Measurements from ENCODE around the gene SATB2.

Gene SATB2

GRCh38 chr2:199366406-199366805 is 91.3 kb downstream of the SATB2 start:
- no peak overlapping the region for H3K27ac ChIP-seq
- no peak for TF ChIP-seq CTCF (conservative IDR thresholded peaks at IDR 0.05)

- H3K27ac ChIP-seq, result no peak overlapping the region
- TF ChIP-seq CTCF (conservative IDR thresholded peaks at IDR 0.05), result no peak
Measured at GRCh38 chr2:199364153-199364552, 93.6 kb downstream of the SATB2 start.

- TF ChIP-seq CTCF (conservative IDR thresholded peaks at IDR 0.05), result no peak
- no peak overlapping the region for H3K27ac ChIP-seq
Measured at GRCh38 chr2:199356412-199356811, 101.3 kb downstream of the SATB2 start.

- H3K27ac ChIP-seq, result no peak overlapping the region
- TF ChIP-seq CTCF (conservative IDR thresholded peaks at IDR 0.05), result no peak
Measured at GRCh38 chr2:199348871-199349270, 108.9 kb downstream of the SATB2 start.

- TF ChIP-seq CTCF (conservative IDR thresholded peaks at IDR 0.05), result no peak
- no peak overlapping the region for H3K27ac ChIP-seq
Measured at GRCh38 chr2:199344012-199344411, 113.7 kb downstream of the SATB2 start.

- TF ChIP-seq CTCF (conservative IDR thresholded peaks at IDR 0.05), result no peak
- no peak overlapping the region for H3K27ac ChIP-seq
Measured at GRCh38 chr2:199342334-199342733, 115.4 kb downstream of the SATB2 start.

- no peak overlapping the region for H3K27ac ChIP-seq
- TF ChIP-seq CTCF (conservative IDR thresholded peaks at IDR 0.05), result no peak
Measured at GRCh38 chr2:199341123-199341522, 116.6 kb downstream of the SATB2 start.

Measured in VCaP (cell line).